ENCODE data around the gene RHEB.
A peak's percentile ranks its signal among the peaks of the same experiment; 100 is the strongest.

Gene RHEB

GRCh38 chr7:151449990-151450389 is 69.7 kb downstream of the RHEB start:
- no peak overlapping the region for H3K4me3 ChIP-seq (replicated peaks; ENCODE audit: low read depth, low read length)
- TF ChIP-seq, protein P1, sequence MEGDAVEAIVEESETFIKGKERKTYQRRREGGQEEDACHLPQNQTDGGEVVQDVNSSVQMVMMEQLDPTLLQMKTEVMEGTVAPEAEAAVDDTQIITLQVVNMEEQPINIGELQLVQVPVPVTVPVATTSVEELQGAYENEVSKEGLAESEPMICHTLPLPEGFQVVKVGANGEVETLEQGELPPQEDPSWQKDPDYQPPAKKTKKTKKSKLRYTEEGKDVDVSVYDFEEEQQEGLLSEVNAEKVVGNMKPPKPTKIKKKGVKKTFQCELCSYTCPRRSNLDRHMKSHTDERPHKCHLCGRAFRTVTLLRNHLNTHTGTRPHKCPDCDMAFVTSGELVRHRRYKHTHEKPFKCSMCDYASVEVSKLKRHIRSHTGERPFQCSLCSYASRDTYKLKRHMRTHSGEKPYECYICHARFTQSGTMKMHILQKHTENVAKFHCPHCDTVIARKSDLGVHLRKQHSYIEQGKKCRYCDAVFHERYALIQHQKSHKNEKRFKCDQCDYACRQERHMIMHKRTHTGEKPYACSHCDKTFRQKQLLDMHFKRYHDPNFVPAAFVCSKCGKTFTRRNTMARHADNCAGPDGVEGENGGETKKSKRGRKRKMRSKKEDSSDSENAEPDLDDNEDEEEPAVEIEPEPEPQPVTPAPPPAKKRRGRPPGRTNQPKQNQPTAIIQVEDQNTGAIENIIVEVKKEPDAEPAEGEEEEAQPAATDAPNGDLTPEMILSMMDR (IDR thresholded peaks at IDR 0.05; ENCODE audit: low read depth, low read length, missing control alignments), result no peak
- no peak for DNase-seq (ENCODE audit: extremely low read depth, low read depth)

DNA sequence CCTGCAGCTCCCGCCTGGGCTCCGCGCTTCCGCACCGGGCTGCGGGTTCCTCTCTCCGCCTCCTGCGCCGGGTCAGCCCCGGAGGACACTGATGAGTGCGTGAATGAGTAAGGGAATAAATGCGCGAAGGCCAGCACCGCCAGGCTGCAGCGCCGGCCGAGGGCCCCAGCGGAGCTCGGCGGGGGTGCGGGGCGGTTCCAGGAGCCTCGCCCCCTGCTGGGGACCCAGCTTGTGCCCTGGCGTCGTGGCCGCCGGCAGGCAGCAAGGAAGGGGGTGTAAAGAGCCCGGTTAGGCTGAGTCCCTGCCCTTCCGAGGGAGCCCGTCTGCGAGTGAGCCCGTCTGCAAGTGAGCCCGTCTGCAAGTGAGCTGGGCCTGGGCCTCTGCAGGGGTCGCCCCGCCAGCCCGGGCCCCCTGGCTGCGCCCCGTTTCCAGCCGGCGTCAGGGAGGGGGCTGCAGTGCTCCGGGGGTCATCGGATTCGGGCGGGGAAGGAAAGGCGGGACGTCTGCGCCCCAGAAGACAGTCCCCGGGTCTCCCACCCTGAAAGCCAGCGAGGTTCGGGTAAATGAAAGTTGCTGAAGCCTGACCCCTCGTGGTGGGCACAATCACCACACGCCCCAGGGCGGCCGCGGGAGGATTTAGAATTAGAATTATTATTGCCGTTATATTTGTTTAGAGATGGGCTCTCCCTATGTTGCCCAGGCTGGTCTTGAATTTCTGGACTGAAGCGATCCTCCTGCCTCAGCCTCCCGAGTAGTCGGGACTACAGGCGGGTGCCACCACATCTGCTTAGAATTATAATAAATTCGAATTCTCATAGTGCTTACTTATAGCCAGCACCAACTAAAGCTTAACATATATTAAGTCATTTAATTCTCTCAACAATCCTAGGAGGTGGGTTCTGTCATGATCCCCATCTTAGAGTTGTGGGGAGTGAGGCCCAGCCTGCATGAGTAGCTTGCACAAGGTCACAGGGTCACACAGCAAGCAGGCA is 71.1 kb downstream of the RHEB start:
- TF ChIP-seq, protein P1 (IDR thresholded peaks at IDR 0.05; ENCODE audit: low read depth, low read length, missing control alignments), result peak; percentile 71
- peak overlapping the region; percentile 23 for H3K4me3 ChIP-seq (replicated peaks; ENCODE audit: low read depth, low read length)
- no peak for DNase-seq (ENCODE audit: extremely low read depth, low read depth)

- peak overlapping the region; percentile 23 for H3K4me3 ChIP-seq (replicated peaks; ENCODE audit: low read depth, low read length)
- no peak for DNase-seq (ENCODE audit: extremely low read depth, low read depth)
- TF ChIP-seq, protein P1 (IDR thresholded peaks at IDR 0.05; ENCODE audit: low read depth, low read length, missing control alignments), result no peak
These were observed 71.8 kb downstream of the RHEB start for GRCh38 chr7:151447901-151448260.

DNA sequence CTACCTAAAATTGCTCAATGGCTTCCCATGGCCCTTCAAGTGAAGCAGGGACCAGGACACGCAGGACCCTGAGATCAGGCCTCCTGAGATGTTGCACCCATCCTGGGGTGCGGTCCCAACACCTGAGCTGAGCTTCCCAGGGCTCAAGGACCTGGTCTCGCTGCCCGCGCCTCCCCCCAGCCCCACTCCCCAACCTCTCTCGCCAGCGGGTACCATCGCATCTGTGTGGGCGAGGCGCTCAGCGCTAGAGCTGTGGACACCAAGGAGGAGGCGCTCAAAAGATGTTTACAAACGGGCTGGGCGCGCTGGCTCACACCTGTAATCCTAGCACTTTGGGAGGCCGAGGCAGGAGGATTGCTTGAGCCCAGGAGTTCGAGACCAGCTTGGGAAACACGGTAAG is 72.4 kb downstream of the RHEB start:
- TF ChIP-seq, protein P1 (IDR thresholded peaks at IDR 0.05; ENCODE audit: low read depth, low read length, missing control alignments), result no peak

DNA sequence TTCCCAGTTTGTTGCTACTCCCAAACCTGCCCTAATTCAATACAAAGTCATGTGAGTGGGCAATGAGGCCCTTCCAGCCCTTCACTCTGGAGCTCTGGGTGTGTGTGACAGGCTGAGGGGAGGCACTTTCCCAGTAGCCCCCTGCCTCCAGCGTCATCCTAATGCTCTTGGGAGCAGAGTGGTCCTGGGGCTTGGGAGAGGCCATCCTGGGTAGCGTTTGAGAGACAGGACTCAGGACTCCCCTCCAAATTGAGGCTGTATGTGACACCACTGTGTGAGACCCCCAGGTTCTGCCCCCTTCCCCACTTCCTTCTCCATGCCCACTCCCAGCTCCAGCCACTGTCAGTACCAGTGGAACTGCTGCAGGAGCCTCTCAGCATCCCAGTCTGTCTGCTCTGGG is 73.3 kb downstream of the RHEB start:
- DNase-seq (ENCODE audit: extremely low read depth, low read depth), result no peak
- TF ChIP-seq, protein P1 (IDR thresholded peaks at IDR 0.05; ENCODE audit: low read depth, low read length, missing control alignments), result no peak

More for the DNA sequence above, 72.4 kb downstream of the RHEB start:
- no peak overlapping the region for H3K4me3 ChIP-seq (replicated peaks; ENCODE audit: low read depth, low read length)
- no peak for DNase-seq (ENCODE audit: extremely low read depth, low read depth)

DNA sequence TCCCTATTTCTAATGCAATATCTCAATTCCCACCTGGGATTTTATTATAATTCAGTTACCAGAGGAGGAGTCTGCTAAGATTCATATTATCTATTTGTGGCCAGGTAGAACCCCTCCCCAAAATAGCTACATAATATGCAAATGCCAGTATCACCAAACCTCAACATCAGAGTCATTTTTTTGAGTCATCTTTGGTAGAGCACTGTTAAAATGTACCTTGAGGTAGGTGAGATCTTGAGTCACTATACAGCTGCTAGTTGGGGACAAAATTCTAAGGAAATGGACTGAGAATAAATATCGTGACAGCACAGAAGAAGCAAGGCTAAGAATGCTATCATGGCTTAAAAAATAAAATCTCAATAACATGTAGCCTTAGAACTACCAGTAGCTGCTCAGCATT is 75.1 kb downstream of the RHEB start:
- no peak for DNase-seq (ENCODE audit: extremely low read depth, low read depth)
- TF ChIP-seq, protein P1 (IDR thresholded peaks at IDR 0.05; ENCODE audit: low read depth, low read length, missing control alignments), result no peak
- no peak overlapping the region for H3K4me3 ChIP-seq (replicated peaks; ENCODE audit: low read depth, low read length)

More for the DNA sequence above, 73.3 kb downstream of the RHEB start:
- H3K4me3 ChIP-seq (replicated peaks; ENCODE audit: low read depth, low read length), result no peak overlapping the region
